GM23338 (cell line): ENCODE data around the gene ABI2.

Experiments used
- CREB1 ChIP-seq: fragments of 250-450 bp; sonication (Bioruptor Pico); IDR thresholded peaks from 2 replicates; pipeline ENCODE4 v1.5.0; 2020; ENCODE audit warnings: low read depth, mild to moderate bottlenecking, moderate library complexity
- ETS1 ChIP-seq: IDR thresholded peaks from 2 replicates; pipeline ENCODE4 v1.6.1; 2016; ENCODE audit warnings: antibody characterized with exemption
- EZH2 ChIP-seq: fragments of 200-600 bp; sonication (generic); IDR thresholded peaks from one replicate; pipeline ENCODE4 v1.8.0; 2017; ENCODE audit warnings: antibody characterized with exemption, mild to moderate bottlenecking, low read depth; ENCODE audit not compliant: unreplicated experiment
- EZH2phosphoT487 ChIP-seq: fragments of 200-600 bp; sonication (generic); IDR thresholded peaks from one replicate; pipeline ENCODE4 v1.8.1; 2018; ENCODE audit warnings: antibody characterized with exemption; ENCODE audit not compliant: unreplicated experiment
- JUNB ChIP-seq: IDR thresholded peaks from one replicate; pipeline ENCODE4 v1.6.1; 2016; ENCODE audit warnings: antibody characterized with exemption; ENCODE audit not compliant: unreplicated experiment
- NANOG ChIP-seq: IDR thresholded peaks from 2 replicates; pipeline ENCODE4 v1.6.1; 2016; ENCODE audit warnings: antibody characterized with exemption, borderline replicate concordance
- POLR2AphosphoS5 ChIP-seq: IDR thresholded peaks from 2 replicates; pipeline ENCODE4 v1.6.1; 2016; ENCODE audit warnings: antibody characterized with exemption, low read depth
- STAT1 ChIP-seq: IDR thresholded peaks from one replicate; pipeline ENCODE4 v1.6.1; 2016; ENCODE audit warnings: antibody characterized with exemption; ENCODE audit not compliant: unreplicated experiment
- ZNF114 ChIP-seq: fragments of 250-450 bp; sonication (Bioruptor Pico); IDR thresholded peaks from 2 replicates; pipeline ENCODE4 v1.5.0; 2020; ENCODE audit warnings: mild to moderate bottlenecking, moderate library complexity
- ZNF331 ChIP-seq: fragments of 250-450 bp; sonication (Bioruptor Pico); IDR thresholded peaks from 2 replicates; pipeline ENCODE4 v1.5.0; 2020; ENCODE audit warnings: low read depth, mild to moderate bottlenecking, moderate library complexity
- TF ChIP-seq, protein P1 (sequence below), 2 experiments: fragments of 200-600 bp in 1 of 2; sonication (generic) in 1 of 2; conservative IDR thresholded peaks; 2 replicates each; pipeline versions ENCODE4 v1.5.1 to v1.6.1; 2016 to 2017; ENCODE audit warnings: antibody characterized with exemption in 2 of 2, low read depth in 2 of 2, mild to moderate bottlenecking in 2 of 2, moderate library complexity in 1 of 2
- TF ChIP-seq, protein P2 (sequence below): IDR thresholded peaks from one replicate; pipeline ENCODE4 v1.6.1; 2018; ENCODE audit warnings: antibody characterized with exemption; ENCODE audit not compliant: unreplicated experiment

- TF ChIP-seq, protein P1, sequence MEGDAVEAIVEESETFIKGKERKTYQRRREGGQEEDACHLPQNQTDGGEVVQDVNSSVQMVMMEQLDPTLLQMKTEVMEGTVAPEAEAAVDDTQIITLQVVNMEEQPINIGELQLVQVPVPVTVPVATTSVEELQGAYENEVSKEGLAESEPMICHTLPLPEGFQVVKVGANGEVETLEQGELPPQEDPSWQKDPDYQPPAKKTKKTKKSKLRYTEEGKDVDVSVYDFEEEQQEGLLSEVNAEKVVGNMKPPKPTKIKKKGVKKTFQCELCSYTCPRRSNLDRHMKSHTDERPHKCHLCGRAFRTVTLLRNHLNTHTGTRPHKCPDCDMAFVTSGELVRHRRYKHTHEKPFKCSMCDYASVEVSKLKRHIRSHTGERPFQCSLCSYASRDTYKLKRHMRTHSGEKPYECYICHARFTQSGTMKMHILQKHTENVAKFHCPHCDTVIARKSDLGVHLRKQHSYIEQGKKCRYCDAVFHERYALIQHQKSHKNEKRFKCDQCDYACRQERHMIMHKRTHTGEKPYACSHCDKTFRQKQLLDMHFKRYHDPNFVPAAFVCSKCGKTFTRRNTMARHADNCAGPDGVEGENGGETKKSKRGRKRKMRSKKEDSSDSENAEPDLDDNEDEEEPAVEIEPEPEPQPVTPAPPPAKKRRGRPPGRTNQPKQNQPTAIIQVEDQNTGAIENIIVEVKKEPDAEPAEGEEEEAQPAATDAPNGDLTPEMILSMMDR (conservative IDR thresholded peaks at IDR 0.05; ENCODE audit: low read depth in 2 of 2): no peak
- TF ChIP-seq EZH2 (no peak), STAT1 (no peak), EZH2phosphoT487 (no peak), POLR2AphosphoS5 (no peak), JUNB (no peak), ETS1 (no peak), CREB1 (CRISPR knock-in tag) (no peak), NANOG (no peak), ZNF114 (CRISPR knock-in tag) (no peak), ZNF331 (CRISPR knock-in tag) (no peak)
- TF ChIP-seq, protein P2, sequence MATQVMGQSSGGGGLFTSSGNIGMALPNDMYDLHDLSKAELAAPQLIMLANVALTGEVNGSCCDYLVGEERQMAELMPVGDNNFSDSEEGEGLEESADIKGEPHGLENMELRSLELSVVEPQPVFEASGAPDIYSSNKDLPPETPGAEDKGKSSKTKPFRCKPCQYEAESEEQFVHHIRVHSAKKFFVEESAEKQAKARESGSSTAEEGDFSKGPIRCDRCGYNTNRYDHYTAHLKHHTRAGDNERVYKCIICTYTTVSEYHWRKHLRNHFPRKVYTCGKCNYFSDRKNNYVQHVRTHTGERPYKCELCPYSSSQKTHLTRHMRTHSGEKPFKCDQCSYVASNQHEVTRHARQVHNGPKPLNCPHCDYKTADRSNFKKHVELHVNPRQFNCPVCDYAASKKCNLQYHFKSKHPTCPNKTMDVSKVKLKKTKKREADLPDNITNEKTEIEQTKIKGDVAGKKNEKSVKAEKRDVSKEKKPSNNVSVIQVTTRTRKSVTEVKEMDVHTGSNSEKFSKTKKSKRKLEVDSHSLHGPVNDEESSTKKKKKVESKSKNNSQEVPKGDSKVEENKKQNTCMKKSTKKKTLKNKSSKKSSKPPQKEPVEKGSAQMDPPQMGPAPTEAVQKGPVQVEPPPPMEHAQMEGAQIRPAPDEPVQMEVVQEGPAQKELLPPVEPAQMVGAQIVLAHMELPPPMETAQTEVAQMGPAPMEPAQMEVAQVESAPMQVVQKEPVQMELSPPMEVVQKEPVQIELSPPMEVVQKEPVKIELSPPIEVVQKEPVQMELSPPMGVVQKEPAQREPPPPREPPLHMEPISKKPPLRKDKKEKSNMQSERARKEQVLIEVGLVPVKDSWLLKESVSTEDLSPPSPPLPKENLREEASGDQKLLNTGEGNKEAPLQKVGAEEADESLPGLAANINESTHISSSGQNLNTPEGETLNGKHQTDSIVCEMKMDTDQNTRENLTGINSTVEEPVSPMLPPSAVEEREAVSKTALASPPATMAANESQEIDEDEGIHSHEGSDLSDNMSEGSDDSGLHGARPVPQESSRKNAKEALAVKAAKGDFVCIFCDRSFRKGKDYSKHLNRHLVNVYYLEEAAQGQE: no peak
These were observed 24.5 kb downstream of the ABI2 start for GRCh38 chr2:203352604-203353255.
